ENCODE measurements around the gene SYNDIG1L.
"Not testable (repeated sequence)": the region's sequence is repeated elsewhere in the genome, so short reads cannot be mapped to it uniquely, and the experiment has no call there.

SYNDIG1L gene

DNA sequence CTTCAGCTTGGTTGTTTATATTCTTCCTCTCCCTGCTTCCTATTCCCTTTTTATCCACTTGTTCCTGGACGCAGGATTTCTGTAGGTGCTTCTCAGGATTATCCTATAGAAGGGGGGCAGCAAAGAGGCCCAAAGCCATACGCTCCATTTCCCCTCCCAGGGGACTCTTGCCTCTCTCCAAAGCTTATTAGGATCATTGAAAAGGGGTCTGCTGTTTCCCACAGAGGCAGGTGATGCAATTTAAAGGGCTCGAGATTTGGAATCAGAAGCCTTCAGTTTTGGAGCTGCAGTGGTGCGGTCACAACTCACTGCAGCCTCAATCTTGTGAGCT, 31.5 kb upstream of the SYNDIG1L start:
- no peak overlapping the region for H3K4ac ChIP-seq (ENCODE audit: low read length)
- H2AFZ ChIP-seq (ENCODE audit: low read length): no peak overlapping the region
- H3K27me3 ChIP-seq (ENCODE audit: control insufficient read depth in 3 of 3, insufficient read depth in 3 of 3, low read depth in 1 of 3, low read length in 3 of 3): peaks cover 0 to 21% (median 0%) of the 10 kb centered on the region in 3 experiments
- no peak overlapping the region for H2BK12ac ChIP-seq (ENCODE audit: low read length)
- no peak overlapping the region for H3K4me2 ChIP-seq (ENCODE audit: insufficient read depth, low read length, poor library complexity, severe bottlenecking)
- DNase-seq (ENCODE audit: low spot score): no peak
- H3K36me3 ChIP-seq (replicated peaks in 1 of 2; ENCODE audit: control insufficient read depth in 2 of 2, insufficient read depth in 2 of 2, low read length in 2 of 2): no peaks in the 10 kb centered on the region
- no peak overlapping the region for H2BK5ac ChIP-seq (ENCODE audit: low read length)
- no peaks in the 10 kb centered on the region for H3K79me1 ChIP-seq (ENCODE audit: low read depth, low read length)
- no CpG with 5 or more reads among the region's 4 CpGs for WGBS, 2 donors (ENCODE audit: extremely low coverage in 2 of 2, insufficient read length in 2 of 2, insufficient replicate concordance in 1 of 2)
- no peak overlapping the region for H4K8ac ChIP-seq (ENCODE audit: low read depth, low read length)
- peaks cover 0 to 16% of the 10 kb centered on the region in 2 donors for H3K4me1 ChIP-seq (ENCODE audit: control insufficient read depth in 2 of 2, insufficient read depth in 1 of 2, low read depth in 1 of 2, low read length in 2 of 2)
- no peak overlapping the region for H3K23ac ChIP-seq (ENCODE audit: low read depth, low read length, poor library complexity)
- H4K91ac ChIP-seq (ENCODE audit: low read depth, low read length, poor library complexity): no peak overlapping the region
- no peak overlapping the region for H3K27ac ChIP-seq (replicated peaks; ENCODE audit: low read length)
- H2BK15ac ChIP-seq (ENCODE audit: low read length): no peak overlapping the region
- peak overlapping the region; percentile 30 for H2AK5ac ChIP-seq (ENCODE audit: low read depth, low read length)
- no peak overlapping the region for H3K9ac ChIP-seq (ENCODE audit: low read depth, low read length, poor library complexity)
- no peak overlapping the region for H3K18ac ChIP-seq (ENCODE audit: low read length)
- H3K9me3 ChIP-seq (replicated peaks in 1 of 2; ENCODE audit: control insufficient read depth in 2 of 2, insufficient read depth in 1 of 2, low read depth in 1 of 2, low read length in 2 of 2): peaks cover 0 to 4% of the 10 kb centered on the region in 2 donors
- H3K14ac ChIP-seq (ENCODE audit: low read length): no peak overlapping the region
- no peak overlapping the region for H2BK120ac ChIP-seq (ENCODE audit: low read depth, low read length)
- no peak overlapping the region for H3K4me3 ChIP-seq (ENCODE audit: low read length in 2 of 2)

DNA sequence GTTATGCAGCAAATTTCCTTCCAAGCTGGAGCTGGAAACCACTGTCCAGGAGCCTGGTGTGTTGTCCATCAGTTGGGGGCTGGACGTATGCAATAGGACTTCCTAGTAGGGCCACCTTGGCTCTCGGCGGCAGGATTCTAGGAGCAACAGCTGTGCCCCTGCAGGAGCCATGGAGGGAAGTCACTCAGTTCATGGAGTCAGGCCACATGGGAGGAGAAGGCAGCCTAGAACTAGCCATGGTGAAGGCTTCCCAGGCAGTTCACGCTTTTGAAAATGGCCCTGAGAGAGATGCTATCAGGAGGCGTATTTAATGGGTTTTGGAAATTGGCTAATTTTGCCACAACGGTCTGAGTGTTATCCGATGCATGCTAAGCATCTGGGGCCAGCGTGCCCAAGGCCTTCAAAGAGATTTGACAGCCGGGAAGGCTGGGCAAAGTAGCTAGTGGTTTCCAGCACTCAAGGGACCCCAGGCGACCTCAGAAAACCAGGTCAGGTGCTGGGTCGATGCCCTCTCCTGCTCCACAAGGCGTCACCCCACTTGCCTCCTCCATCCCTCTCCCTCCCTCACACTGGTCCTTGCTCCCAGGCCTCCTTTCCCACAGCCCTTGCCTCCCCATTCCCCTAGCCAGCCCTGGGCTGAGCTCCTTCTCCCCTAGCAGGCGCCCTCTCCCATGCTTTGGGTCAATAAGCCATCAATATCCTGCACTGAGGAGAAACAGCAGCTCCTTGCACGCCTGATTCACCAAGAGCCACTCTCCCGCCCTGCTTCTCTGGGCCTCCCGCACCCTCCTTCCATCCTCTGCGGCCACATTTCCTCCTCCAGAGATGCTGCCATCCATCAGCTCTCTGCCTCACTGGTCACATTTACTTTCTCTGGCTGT, 30.9 kb upstream of the SYNDIG1L start:
- Histone ChIP-seq H4K8ac (ENCODE audit: low read depth, low read length) (no peak overlapping the region), H3K27ac (replicated peaks; ENCODE audit: low read length) (no peak overlapping the region), H2BK15ac (ENCODE audit: low read length) (no peak overlapping the region), H3K4me2 (ENCODE audit: insufficient read depth, low read length, poor library complexity, severe bottlenecking) (no peak overlapping the region), H3K23ac (ENCODE audit: low read depth, low read length, poor library complexity) (no peak overlapping the region), H3K79me1 (ENCODE audit: low read depth, low read length) (no peaks in the 10 kb centered on the region), H3K14ac (ENCODE audit: low read length) (no peak overlapping the region), H3K4me3 (ENCODE audit: low read length in 2 of 2) (no peak overlapping the region), H3K9me3 (replicated peaks in 1 of 2; ENCODE audit: control insufficient read depth in 2 of 2, insufficient read depth in 1 of 2, low read depth in 1 of 2, low read length in 2 of 2) (peaks cover 0 to 4% of the 10 kb centered on the region in 2 donors), H2BK120ac (ENCODE audit: low read depth, low read length) (peak overlapping the region; percentile 21), H3K4ac (ENCODE audit: low read length) (no peak overlapping the region), H4K91ac (ENCODE audit: low read depth, low read length, poor library complexity) (no peak overlapping the region), H3K27me3 (ENCODE audit: control insufficient read depth in 3 of 3, insufficient read depth in 3 of 3, low read depth in 1 of 3, low read length in 3 of 3) (peaks cover 0 to 21% (median 0%) of the 10 kb centered on the region in 3 experiments), H2AK5ac (ENCODE audit: low read depth, low read length) (peak overlapping the region; percentile 30), H3K9ac (ENCODE audit: low read depth, low read length, poor library complexity) (no peak overlapping the region), H2AFZ (ENCODE audit: low read length) (no peak overlapping the region), H2BK12ac (ENCODE audit: low read length) (peak overlapping the region; percentile 50), H2BK5ac (ENCODE audit: low read length) (no peak overlapping the region), H3K18ac (ENCODE audit: low read length) (peak overlapping the region; percentile 67), H3K4me1 (ENCODE audit: control insufficient read depth in 2 of 2, insufficient read depth in 1 of 2, low read depth in 1 of 2, low read length in 2 of 2) (peaks cover 0 to 16% of the 10 kb centered on the region in 2 donors), H3K36me3 (replicated peaks in 1 of 2; ENCODE audit: control insufficient read depth in 2 of 2, insufficient read depth in 2 of 2, low read length in 2 of 2) (no peaks in the 10 kb centered on the region)
- WGBS, 2 donors (ENCODE audit: extremely low coverage in 2 of 2, insufficient read length in 2 of 2, insufficient replicate concordance in 1 of 2): no CpG with 5 or more reads among the region's 17 CpGs
- no peak for DNase-seq (ENCODE audit: low spot score)

DNA sequence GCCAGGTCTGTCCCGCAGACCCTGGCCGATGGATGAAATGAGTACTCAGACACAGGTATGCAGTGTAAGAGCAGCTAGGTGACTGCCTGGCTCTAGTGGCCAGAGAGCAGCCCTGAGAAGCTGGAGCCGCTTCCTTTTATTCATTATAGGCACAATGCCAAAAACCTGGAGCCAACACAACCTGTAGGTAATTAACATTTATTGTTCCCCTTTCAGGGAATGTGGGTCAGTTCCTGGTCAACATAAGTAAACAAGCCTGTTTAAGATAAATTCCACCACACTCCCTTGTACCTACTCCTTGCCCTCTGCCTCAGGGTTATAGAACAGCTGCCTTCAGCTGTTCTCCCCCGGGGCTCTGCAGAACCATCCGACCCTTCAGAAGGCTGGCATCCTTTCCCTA, 28.4 kb upstream of the SYNDIG1L start:
- not testable (repeated sequence) for H4K8ac ChIP-seq (ENCODE audit: low read depth, low read length); H2BK12ac ChIP-seq (ENCODE audit: low read length); H2AFZ ChIP-seq (ENCODE audit: low read length); H3K4me3 ChIP-seq (ENCODE audit: low read length in 2 of 2); H4K91ac ChIP-seq (ENCODE audit: low read depth, low read length, poor library complexity); H2BK15ac ChIP-seq (ENCODE audit: low read length); H3K9me3 ChIP-seq (replicated peaks in 1 of 2; ENCODE audit: control insufficient read depth in 2 of 2, insufficient read depth in 1 of 2, low read depth in 1 of 2, low read length in 2 of 2); H3K18ac ChIP-seq (ENCODE audit: low read length); H3K14ac ChIP-seq (ENCODE audit: low read length); H3K27ac ChIP-seq (replicated peaks; ENCODE audit: low read length); H3K36me3 ChIP-seq (replicated peaks in 1 of 2; ENCODE audit: control insufficient read depth in 2 of 2, insufficient read depth in 2 of 2, low read length in 2 of 2); H3K79me1 ChIP-seq (ENCODE audit: low read depth, low read length); H3K4me2 ChIP-seq (ENCODE audit: insufficient read depth, low read length, poor library complexity, severe bottlenecking); H3K23ac ChIP-seq (ENCODE audit: low read depth, low read length, poor library complexity); H2BK120ac ChIP-seq (ENCODE audit: low read depth, low read length); H3K4ac ChIP-seq (ENCODE audit: low read length); H2AK5ac ChIP-seq (ENCODE audit: low read depth, low read length); H3K9ac ChIP-seq (ENCODE audit: low read depth, low read length, poor library complexity); H2BK5ac ChIP-seq (ENCODE audit: low read length); DNase-seq (ENCODE audit: low spot score)
- H3K27me3 ChIP-seq (ENCODE audit: control insufficient read depth in 3 of 3, insufficient read depth in 3 of 3, low read depth in 1 of 3, low read length in 3 of 3): peaks cover 0 to 16% (median 0%) of the 10 kb centered on the region in 3 experiments
- WGBS, 2 donors (ENCODE audit: extremely low coverage in 2 of 2, insufficient read length in 2 of 2, insufficient replicate concordance in 1 of 2): no CpG with 5 or more reads among the region's 5 CpGs
- H3K4me1 ChIP-seq (ENCODE audit: control insufficient read depth in 2 of 2, insufficient read depth in 1 of 2, low read depth in 1 of 2, low read length in 2 of 2): peaks cover 0 to 11% of the 10 kb centered on the region in 2 donors

DNA sequence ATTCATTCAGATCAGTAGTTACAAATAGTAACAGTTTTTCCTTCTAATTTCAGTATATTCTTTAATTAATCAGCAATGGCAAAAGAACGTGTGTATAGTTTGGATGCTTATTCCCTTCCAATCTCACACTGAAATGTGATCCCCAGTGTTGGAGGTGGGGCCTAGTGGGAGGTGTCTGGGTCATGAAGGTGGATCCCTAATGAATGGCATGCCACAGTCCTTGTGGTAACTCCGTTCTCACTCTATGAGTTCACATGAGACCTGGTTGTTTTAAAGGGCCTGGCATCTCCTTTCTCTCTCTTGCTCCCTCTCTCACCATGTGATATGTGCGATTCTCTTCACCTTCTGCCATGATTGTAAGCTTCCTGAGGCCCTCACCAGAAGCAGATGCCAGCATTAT, 18.9 kb upstream of the SYNDIG1L start:
- DNase-seq (ENCODE audit: low spot score): no peak
- Histone ChIP-seq H3K18ac (ENCODE audit: low read length) (no peak overlapping the region), H3K27ac (replicated peaks; ENCODE audit: low read length) (no peak overlapping the region), H3K4me1 (ENCODE audit: control insufficient read depth in 2 of 2, insufficient read depth in 1 of 2, low read depth in 1 of 2, low read length in 2 of 2) (peaks cover 0 to 7% of the 10 kb centered on the region in 2 donors), H2BK12ac (ENCODE audit: low read length) (no peak overlapping the region), H4K91ac (ENCODE audit: low read depth, low read length, poor library complexity) (no peak overlapping the region), H2BK120ac (ENCODE audit: low read depth, low read length) (no peak overlapping the region), H4K8ac (ENCODE audit: low read depth, low read length) (no peak overlapping the region), H2BK5ac (ENCODE audit: low read length) (no peak overlapping the region), H3K36me3 (replicated peaks in 1 of 2; ENCODE audit: control insufficient read depth in 2 of 2, insufficient read depth in 2 of 2, low read length in 2 of 2) (no peaks in the 10 kb centered on the region), H3K4ac (ENCODE audit: low read length) (no peak overlapping the region), H3K23ac (ENCODE audit: low read depth, low read length, poor library complexity) (no peak overlapping the region), H3K14ac (ENCODE audit: low read length) (no peak overlapping the region), H2AFZ (ENCODE audit: low read length) (no peak overlapping the region), H2BK15ac (ENCODE audit: low read length) (no peak overlapping the region), H3K9ac (ENCODE audit: low read depth, low read length, poor library complexity) (no peak overlapping the region), H3K4me2 (ENCODE audit: insufficient read depth, low read length, poor library complexity, severe bottlenecking) (no peak overlapping the region), H3K4me3 (ENCODE audit: low read length in 2 of 2) (no peak overlapping the region), H3K27me3 (ENCODE audit: control insufficient read depth in 3 of 3, insufficient read depth in 3 of 3, low read depth in 1 of 3, low read length in 3 of 3) (peaks cover 0 to 3% (median 0%) of the 10 kb centered on the region in 3 experiments), H3K79me1 (ENCODE audit: low read depth, low read length) (no peaks in the 10 kb centered on the region), H2AK5ac (ENCODE audit: low read depth, low read length) (no peak overlapping the region), H3K9me3 (replicated peaks in 1 of 2; ENCODE audit: control insufficient read depth in 2 of 2, insufficient read depth in 1 of 2, low read depth in 1 of 2, low read length in 2 of 2) (no peaks in the 10 kb centered on the region)
- WGBS, 2 donors (ENCODE audit: extremely low coverage in 2 of 2, insufficient read length in 2 of 2, insufficient replicate concordance in 1 of 2): no CpG with 5 or more reads among the region's 3 CpGs
